Mesenchymal stem cell (in vitro differentiated cells and primary cell): ENCODE results near the gene SRP14.

Experiments used
- DNase-seq: peaks from one replicate; pipeline ENCODE4 v3.0.0-alpha.2; 2013
- H2AFZ ChIP-seq: one replicate; pipeline ENCODE4 v1.6.1; 2013; ENCODE audit warnings: low read depth, mild to moderate bottlenecking, control low read depth, inconsistent platforms, low read length, moderate library complexity
- H2AK5ac ChIP-seq: 2 replicates; pipeline ENCODE4 v1.6.1; 2013; ENCODE audit warnings: low read length, moderate library complexity, mild to moderate bottlenecking, inconsistent platforms; ENCODE audit not compliant: severe bottlenecking
- H2BK120ac ChIP-seq: one replicate; pipeline ENCODE4 v1.6.1; 2013; ENCODE audit warnings: low read depth, mild to moderate bottlenecking, inconsistent platforms, low read length, moderate library complexity
- H2BK12ac ChIP-seq, 2 experiments: one replicate each; pipeline ENCODE4 v1.6.1; 2013; ENCODE audit warnings: inconsistent platforms in 2 of 2, low read length in 2 of 2, mild to moderate bottlenecking in 2 of 2, moderate library complexity in 2 of 2, control low read depth in 1 of 2
- H2BK15ac ChIP-seq: one replicate; pipeline ENCODE4 v1.6.1; 2013; ENCODE audit warnings: mild to moderate bottlenecking, low read depth, inconsistent platforms; ENCODE audit not compliant: poor library complexity, severe bottlenecking
- H2BK5ac ChIP-seq: 2 replicates; pipeline ENCODE4 v1.6.1; 2013; ENCODE audit warnings: low read depth, mild to moderate bottlenecking, low read length, control low read depth, inconsistent platforms; ENCODE audit not compliant: poor library complexity, severe bottlenecking
- H3K14ac ChIP-seq, 2 experiments: one replicate each; pipeline ENCODE4 v1.6.1; 2013; ENCODE audit warnings: inconsistent platforms in 2 of 2, low read length in 2 of 2, control low read depth in 1 of 2, mild to moderate bottlenecking in 1 of 2, moderate library complexity in 1 of 2
- H3K18ac ChIP-seq, 2 experiments: one replicate each; pipeline ENCODE4 v1.6.1; 2013; ENCODE audit warnings: inconsistent platforms in 2 of 2, low read length in 2 of 2, control low read depth in 1 of 2, low read depth in 1 of 2, mild to moderate bottlenecking in 1 of 2
- H3K23ac ChIP-seq, 2 experiments: one replicate each; pipeline ENCODE4 v1.6.1; 2013; ENCODE audit warnings: inconsistent platforms in 2 of 2, low read length in 2 of 2, mild to moderate bottlenecking in 2 of 2, moderate library complexity in 2 of 2, control low read depth in 1 of 2
- H3K27ac ChIP-seq: 2 replicates; pipeline ENCODE4 v1.5.1; 2013; ENCODE audit warnings: mild to moderate bottlenecking, moderate library complexity, low read length, control low read depth, inconsistent platforms; ENCODE audit not compliant: poor library complexity, severe bottlenecking
- H3K27me3 ChIP-seq, 2 experiments: 2 replicates each; pipeline versions ENCODE4 v1.6.1 to v1.7.0; 2013; ENCODE audit warnings: low read length in 2 of 2, mild to moderate bottlenecking in 2 of 2, moderate library complexity in 2 of 2, control low read depth in 1 of 2, inconsistent platforms in 1 of 2; ENCODE audit not compliant: control insufficient read depth in 1 of 2, insufficient read depth in 1 of 2
- H3K36me3 ChIP-seq, 2 experiments: 2 replicates each; pipeline versions ENCODE4 v1.6.1 to v1.7.0; 2013; ENCODE audit warnings: low read length in 2 of 2, control low read depth in 1 of 2, inconsistent platforms in 1 of 2, low read depth in 1 of 2, mild to moderate bottlenecking in 1 of 2; ENCODE audit not compliant: insufficient read depth in 2 of 2, control insufficient read depth in 1 of 2
- H3K4ac ChIP-seq, 2 experiments: one replicate each; pipeline ENCODE4 v1.6.1; 2013; ENCODE audit warnings: inconsistent platforms in 2 of 2, low read length in 2 of 2, mild to moderate bottlenecking in 2 of 2, moderate library complexity in 2 of 2, control low read depth in 1 of 2, low read depth in 1 of 2
- H3K4me1 ChIP-seq: 2 replicates; pipeline ENCODE4 v1.6.1; 2013; ENCODE audit warnings: low read depth, low read length, control low read depth; ENCODE audit not compliant: control insufficient read depth, insufficient read depth
- H3K4me2 ChIP-seq: 2 replicates; pipeline ENCODE4 v1.6.1; 2013; ENCODE audit warnings: low read length, mild to moderate bottlenecking, inconsistent platforms; ENCODE audit not compliant: poor library complexity, severe bottlenecking
- H3K4me3 ChIP-seq, 2 experiments: 2 replicates each; pipeline versions ENCODE4 v1.5.1 to v1.7.0; 2013; ENCODE audit warnings: low read length in 2 of 2, mild to moderate bottlenecking in 2 of 2, control low read depth in 1 of 2, low read depth in 1 of 2; ENCODE audit not compliant: insufficient read depth in 1 of 2
- H3K79me1 ChIP-seq: replicated peaks from 2 replicates; pipeline ENCODE4 v1.6.1; 2013; ENCODE audit warnings: mild to moderate bottlenecking, control low read depth, low read length, inconsistent platforms; ENCODE audit not compliant: poor library complexity, severe bottlenecking
- H3K9ac ChIP-seq: 2 replicates; pipeline ENCODE4 v1.7.0; 2013; ENCODE audit warnings: mild to moderate bottlenecking, low read length, moderate library complexity
- H3K9me3 ChIP-seq: 2 replicates; pipeline ENCODE4 v1.7.0; 2013; ENCODE audit warnings: mild to moderate bottlenecking, low read length; ENCODE audit not compliant: control insufficient read depth
- H4K8ac ChIP-seq: one replicate; pipeline ENCODE4 v1.6.1; 2013; ENCODE audit warnings: inconsistent platforms, mild to moderate bottlenecking, low read length, moderate library complexity
- H4K91ac ChIP-seq: one replicate; pipeline ENCODE4 v1.6.1; 2013; ENCODE audit warnings: mild to moderate bottlenecking, low read length, inconsistent platforms
- WGBS: methylation state at CpG from one replicate; pipeline ENCODE4 v1.1.7; 2013; ENCODE audit warnings: mixed read lengths; 5-methylcytosine and 5-hydroxymethylcytosine counted together

SRP14 gene

DNA sequence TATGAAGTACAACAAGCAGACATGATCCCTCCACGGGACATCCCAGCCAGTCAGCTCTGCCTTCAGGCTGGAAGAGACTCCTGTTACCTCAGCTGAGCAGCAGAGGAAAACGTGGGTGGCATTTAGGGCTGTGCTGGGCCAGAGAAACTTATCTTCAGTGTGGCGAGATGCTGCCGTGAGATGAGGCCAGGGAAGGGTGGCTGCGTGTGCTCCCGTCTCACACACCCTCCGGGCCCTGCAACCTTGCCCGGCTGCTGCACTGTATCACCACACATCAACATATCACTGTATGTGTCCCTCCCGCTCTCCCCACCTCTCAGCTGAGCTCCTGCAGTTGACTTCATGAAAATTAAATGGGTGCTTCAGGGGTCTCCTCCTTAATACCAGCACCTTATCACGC, 46.3 kb upstream of the SRP14 start:
- Histone ChIP-seq H3K18ac (peak overlapping the region in 1 of 2 experiments; percentile 4), H2AFZ (no peak overlapping the region)

DNA sequence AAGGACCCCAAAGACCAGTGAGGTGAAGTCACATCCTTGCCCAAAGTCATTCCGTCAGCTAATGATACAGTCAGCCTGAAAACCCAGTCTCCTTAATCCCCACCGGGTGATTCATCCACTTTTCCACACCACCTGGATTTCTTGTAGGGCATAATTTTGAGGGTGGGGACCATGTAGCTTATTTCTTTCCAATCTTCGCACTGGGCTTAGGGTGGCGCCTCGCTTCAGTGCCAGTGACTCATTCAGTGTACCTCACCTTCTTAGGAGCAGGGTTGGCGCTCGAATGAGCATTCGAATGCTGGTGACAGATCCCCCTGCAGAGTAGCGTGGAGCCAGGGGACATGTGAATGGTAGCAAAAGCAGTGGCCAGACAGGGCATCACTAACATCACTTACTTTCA, 45.7 kb upstream of the SRP14 start:
- no peak for DNase-seq
- Histone ChIP-seq H2BK120ac (no peak overlapping the region), H3K9ac (no peak overlapping the region), H2AFZ (no peak overlapping the region), H3K4me1 (peaks cover 33% of the 10 kb centered on the region), H3K27me3 (no peaks in the 10 kb centered on the region), H4K8ac (peak overlapping the region; percentile 33), H2BK15ac (peak overlapping the region; percentile 84), H3K36me3 (peaks cover under 1 to 10% of the 10 kb centered on the region in 2 experiments), H3K79me1 (peaks cover 3% of the 10 kb centered on the region), H3K27ac (no peak overlapping the region), H2BK5ac (no peak overlapping the region), H3K23ac (no peak overlapping the region), H2AK5ac (peak overlapping the region; percentile 28), H3K4ac (peak overlapping the region in 1 of 2 experiments; percentile 5), H2BK12ac (peak overlapping the region; percentile 88 to 93), H4K91ac (peak overlapping the region; percentile 72), H3K4me2 (no peak overlapping the region), H3K9me3 (no peaks in the 10 kb centered on the region), H3K14ac (no peak overlapping the region), H3K18ac (peak overlapping the region; percentile 4 to 52), H3K4me3 (no peak overlapping the region)
- WGBS: 94% methylated on average over 8 of the region's 9 CpGs

More for the DNA sequence above, 46.3 kb upstream of the SRP14 start:
- Histone ChIP-seq H3K27me3 (no peaks in the 10 kb centered on the region), H3K4me1 (peaks cover 38% of the 10 kb centered on the region), H2BK120ac (no peak overlapping the region), H3K79me1 (peaks cover 3% of the 10 kb centered on the region), H3K23ac (no peak overlapping the region), H3K4ac (peak overlapping the region in 1 of 2 experiments; percentile 3), H2AK5ac (no peak overlapping the region), H3K9ac (no peak overlapping the region), H3K4me2 (no peak overlapping the region), H3K27ac (no peak overlapping the region), H2BK5ac (no peak overlapping the region), H4K91ac (peak overlapping the region; percentile 29), H3K4me3 (no peak overlapping the region), H2BK15ac (no peak overlapping the region), H4K8ac (no peak overlapping the region), H3K14ac (no peak overlapping the region), H3K36me3 (peaks cover 5 to 16% of the 10 kb centered on the region in 2 experiments), H2BK12ac (peak overlapping the region; percentile 6 to 93), H3K9me3 (no peaks in the 10 kb centered on the region)
- DNase-seq: no peak
- WGBS: 69% methylated on average over 9 of the region's 10 CpGs

DNA sequence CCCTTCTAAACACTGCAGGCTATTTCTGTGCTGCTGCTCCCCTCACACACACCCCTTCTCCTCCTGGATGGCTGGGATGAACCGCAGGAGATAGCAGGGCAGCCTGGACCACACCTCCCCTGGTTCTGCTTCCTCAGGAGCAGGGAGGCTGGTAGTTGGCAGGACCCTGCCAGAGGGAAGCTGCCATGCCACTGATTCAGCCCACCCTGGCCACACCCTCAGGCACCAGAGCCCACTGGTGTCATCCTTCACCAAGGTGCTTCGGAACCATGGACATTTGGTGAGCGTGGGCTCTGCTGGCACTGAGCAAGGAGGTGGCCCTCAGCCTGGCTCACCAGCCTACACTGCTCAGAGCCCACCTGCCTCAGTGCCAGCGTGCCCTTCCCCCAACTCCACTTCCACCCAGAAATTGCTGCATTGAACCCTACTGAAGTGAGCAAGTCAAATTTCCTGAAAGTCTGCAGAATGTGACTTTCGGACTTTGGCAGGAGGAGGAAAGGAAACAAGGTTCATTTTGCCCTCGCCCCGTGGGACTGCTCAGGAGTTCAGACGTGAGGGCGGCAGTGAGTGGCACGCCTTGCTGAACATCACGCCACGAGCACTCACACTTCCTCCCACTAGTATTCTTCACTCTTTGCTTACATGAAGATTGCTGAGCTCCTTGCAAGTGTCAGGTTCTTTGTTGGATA, 43.4 kb upstream of the SRP14 start:
- Histone ChIP-seq H2AK5ac (peak overlapping the region; percentile 10), H3K4me3 (peak overlapping the region in 1 of 2 experiments; percentile 68), H3K14ac (peak overlapping the region; percentile 7 to 97), H3K27ac (peak overlapping the region; percentile 33), H2BK12ac (peak overlapping the region; percentile 100), H3K9me3 (no peaks in the 10 kb centered on the region), H2AFZ (no peak overlapping the region), H2BK15ac (no peak overlapping the region), H3K18ac (peak overlapping the region; percentile 93 to 100), H4K8ac (peak overlapping the region; percentile 95), H3K4ac (peak overlapping the region; percentile 94 to 96), H3K79me1 (no peaks in the 10 kb centered on the region), H3K9ac (peak overlapping the region; percentile 88), H2BK120ac (peak overlapping the region; percentile 36), H3K4me2 (peak overlapping the region; percentile 17), H2BK5ac (no peak overlapping the region), H3K23ac (peak overlapping the region in 1 of 2 experiments; percentile 96), H4K91ac (peak overlapping the region; percentile 99), H3K4me1 (peaks cover 14% of the 10 kb centered on the region), H3K36me3 (no peaks in the 10 kb centered on the region), H3K27me3 (no peaks in the 10 kb centered on the region)
- no peak for DNase-seq
- 82% methylated on average over 9 of the region's 12 CpGs for WGBS

DNA sequence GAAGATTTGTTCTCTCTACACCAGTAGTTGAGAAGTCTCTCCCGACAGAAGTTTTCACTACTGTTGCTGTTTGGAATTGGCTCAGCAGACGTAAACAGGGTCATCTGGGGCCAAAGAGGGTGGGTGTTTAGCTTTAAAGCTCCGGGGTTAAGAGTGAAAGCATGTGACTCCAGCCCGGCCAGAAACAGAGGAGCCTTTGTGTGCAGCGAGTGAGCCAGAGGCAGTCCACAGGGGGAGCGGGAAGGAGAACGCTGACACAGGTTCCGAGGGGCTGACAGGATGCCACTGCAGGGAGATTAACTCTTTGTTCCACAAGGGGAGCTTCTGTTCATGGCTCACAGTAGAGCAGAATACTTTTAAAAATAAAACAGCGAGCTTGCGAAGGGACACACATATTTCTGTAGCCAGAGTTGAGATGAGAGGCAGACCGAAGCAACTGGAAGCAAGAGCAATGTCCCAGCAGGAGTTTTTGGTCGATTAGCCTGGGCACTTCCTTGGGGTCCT, 42.8 kb upstream of the SRP14 start:
- 9% methylated on average over 12 of the region's 12 CpGs for WGBS
- H2BK120ac ChIP-seq: peak overlapping the region; percentile 36
- peak overlapping the region; percentile 95 for H4K8ac ChIP-seq
- H4K91ac ChIP-seq: peak overlapping the region; percentile 99
- peak; percentile 93 for DNase-seq
- peak overlapping the region; percentile 100 for H2BK12ac ChIP-seq
- peaks cover 13% of the 10 kb centered on the region for H3K4me1 ChIP-seq
- H3K4me3 ChIP-seq: peak overlapping the region in 1 of 2 experiments; percentile 68
- peak overlapping the region; percentile 88 for H3K9ac ChIP-seq
- H3K36me3 ChIP-seq: no peaks in the 10 kb centered on the region
- no peaks in the 10 kb centered on the region for H3K27me3 ChIP-seq
- H3K14ac ChIP-seq: peak overlapping the region; percentile 7 to 97
- H3K23ac ChIP-seq: no peak overlapping the region
- peak overlapping the region; percentile 55 for H3K4me2 ChIP-seq
- no peak overlapping the region for H2AFZ ChIP-seq
- peak overlapping the region; percentile 94 to 96 for H3K4ac ChIP-seq
- peak overlapping the region; percentile 10 for H2AK5ac ChIP-seq
- no peaks in the 10 kb centered on the region for H3K9me3 ChIP-seq
- peak overlapping the region; percentile 33 for H3K27ac ChIP-seq
- H2BK5ac ChIP-seq: no peak overlapping the region
- peak overlapping the region; percentile 71 for H2BK15ac ChIP-seq
- H3K18ac ChIP-seq: peak overlapping the region; percentile 93 to 100
- no peaks in the 10 kb centered on the region for H3K79me1 ChIP-seq
